GM10266 (cell line): ENCODE data around the gene CAMK2D.

Source experiments
- DNase-seq: peaks from one replicate; pipeline ENCODE4 v3.0.0; 2012; ENCODE audit errors: extremely low spot score
- TF ChIP-seq, protein P1 (sequence below): IDR thresholded peaks from 2 replicates; pipeline ENCODE4 v1.5.1; 2012; ENCODE audit warnings: mild to moderate bottlenecking, low read depth; ENCODE audit not compliant: control insufficient read depth, insufficient read depth; ENCODE audit errors: missing control alignments

The CAMK2D gene

DNA sequence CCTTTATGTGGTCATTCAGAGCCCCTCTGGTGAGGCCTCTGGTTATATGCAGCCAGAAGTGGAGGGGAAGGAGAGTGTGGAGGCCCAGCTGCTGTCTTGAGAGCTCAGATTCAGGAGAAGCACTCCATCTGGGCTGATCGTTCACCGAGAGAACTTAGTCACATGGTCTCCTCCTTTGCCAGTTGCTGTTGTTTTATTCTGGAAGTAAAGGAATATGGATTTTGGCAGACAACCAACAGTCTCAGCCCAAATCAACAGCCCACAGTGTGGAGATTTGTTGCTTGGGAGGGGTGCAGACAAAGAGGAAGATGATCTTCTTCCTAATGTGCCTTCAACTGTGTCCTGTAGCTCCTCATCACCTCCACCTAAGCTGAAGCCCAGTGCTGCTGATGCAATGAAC, 356.7 kb downstream of the CAMK2D start:
- TF ChIP-seq, protein P1, sequence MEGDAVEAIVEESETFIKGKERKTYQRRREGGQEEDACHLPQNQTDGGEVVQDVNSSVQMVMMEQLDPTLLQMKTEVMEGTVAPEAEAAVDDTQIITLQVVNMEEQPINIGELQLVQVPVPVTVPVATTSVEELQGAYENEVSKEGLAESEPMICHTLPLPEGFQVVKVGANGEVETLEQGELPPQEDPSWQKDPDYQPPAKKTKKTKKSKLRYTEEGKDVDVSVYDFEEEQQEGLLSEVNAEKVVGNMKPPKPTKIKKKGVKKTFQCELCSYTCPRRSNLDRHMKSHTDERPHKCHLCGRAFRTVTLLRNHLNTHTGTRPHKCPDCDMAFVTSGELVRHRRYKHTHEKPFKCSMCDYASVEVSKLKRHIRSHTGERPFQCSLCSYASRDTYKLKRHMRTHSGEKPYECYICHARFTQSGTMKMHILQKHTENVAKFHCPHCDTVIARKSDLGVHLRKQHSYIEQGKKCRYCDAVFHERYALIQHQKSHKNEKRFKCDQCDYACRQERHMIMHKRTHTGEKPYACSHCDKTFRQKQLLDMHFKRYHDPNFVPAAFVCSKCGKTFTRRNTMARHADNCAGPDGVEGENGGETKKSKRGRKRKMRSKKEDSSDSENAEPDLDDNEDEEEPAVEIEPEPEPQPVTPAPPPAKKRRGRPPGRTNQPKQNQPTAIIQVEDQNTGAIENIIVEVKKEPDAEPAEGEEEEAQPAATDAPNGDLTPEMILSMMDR, result no peak
- DNase-seq, result no peak

DNA sequence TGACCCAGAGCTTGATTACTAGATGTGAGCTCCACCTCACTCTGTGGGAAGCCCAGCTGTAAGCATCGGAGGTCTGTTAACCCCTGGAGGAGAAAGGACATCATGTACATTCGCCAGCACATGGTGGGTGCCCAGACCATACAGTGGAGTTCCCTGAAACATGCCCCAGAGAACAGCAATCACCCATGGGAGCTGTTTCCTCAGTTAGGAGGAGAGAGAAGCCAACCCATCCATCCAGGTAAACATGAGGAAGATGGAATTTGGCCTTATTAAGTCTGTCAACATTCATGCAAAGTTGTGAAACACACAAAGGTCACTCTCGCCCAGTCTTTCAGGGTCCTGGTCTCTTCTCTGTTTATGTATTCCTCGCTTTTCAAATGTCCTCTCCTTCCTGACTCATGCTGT, 357.4 kb downstream of the CAMK2D start:
- no peak for DNase-seq
- TF ChIP-seq, protein P1, result no peak
